GM12878 (cell line): Measurements from ENCODE around the gene GCDH. TPM values are rescaled to one million over a fixed set of nuclear protein-coding genes. Genes with fewer than 3 reads are reported as not detected.
A peak's percentile ranks its signal among the peaks of the same experiment; 100 is the strongest.

Experiments
- CREB1 ChIP-seq: IDR thresholded peaks from 2 replicates; pipeline ENCODE4 v1.6.1; 2012; ENCODE audit warnings: low read depth, mild to moderate bottlenecking, inconsistent platforms
- CREM ChIP-seq: IDR thresholded peaks from 2 replicates; pipeline ENCODE4 v1.6.1; 2014; ENCODE audit warnings: antibody characterized with exemption, low read depth
- EGR1 ChIP-seq, 2 experiments: IDR thresholded peaks; 1 replicate in 1 of 2; 2 replicates in 1 of 2; pipeline ENCODE4 v1.6.1; 2011 to 2012; ENCODE audit warnings: low read depth in 2 of 2, low read length in 2 of 2, borderline replicate concordance in 1 of 2, mild to moderate bottlenecking in 1 of 2, moderate library complexity in 1 of 2
- EZH2 ChIP-seq: IDR thresholded peaks from 2 replicates; pipeline ENCODE4 v1.6.1; 2012; ENCODE audit warnings: low read depth, mild to moderate bottlenecking, control low read depth, inconsistent platforms, low read length, borderline replicate concordance; ENCODE audit not compliant: control insufficient read depth
- GABPA ChIP-seq: IDR thresholded peaks from 2 replicates; pipeline ENCODE4 v1.6.1; 2014; ENCODE audit warnings: antibody characterized with exemption, low read depth, mild to moderate bottlenecking, inconsistent platforms
- IRF3 ChIP-seq: fragments of 450-650 bp; IDR thresholded peaks from 2 replicates; pipeline ENCODE4 v1.6.1; 2014; ENCODE audit warnings: mild to moderate bottlenecking
- IRF4 ChIP-seq: IDR thresholded peaks from 2 replicates; pipeline ENCODE4 v1.6.1; 2011; ENCODE audit warnings: low read depth, low read length
- MEF2A ChIP-seq: IDR thresholded peaks from 2 replicates; pipeline ENCODE4 v1.6.1; 2011; ENCODE audit warnings: low read depth, mild to moderate bottlenecking, low read length, moderate library complexity; ENCODE audit not compliant: insufficient read depth
- NR2F1 ChIP-seq: fragments of 450-650 bp; conservative IDR thresholded peaks from 2 replicates; pipeline ENCODE4 v1.6.1; 2017; ENCODE audit warnings: mild to moderate bottlenecking
- RAD51 ChIP-seq: fragments of 450-650 bp; IDR thresholded peaks from 2 replicates; pipeline ENCODE4 v1.6.1; 2016; ENCODE audit warnings: moderate library complexity, mild to moderate bottlenecking, inconsistent platforms
- RBBP5 ChIP-seq: fragments of 200-600 bp; sonication (generic); conservative IDR thresholded peaks from 2 replicates; pipeline ENCODE4 v1.6.1; 2016
- RUNX3 ChIP-seq: IDR thresholded peaks from 2 replicates; pipeline ENCODE4 v1.6.1; 2012; ENCODE audit warnings: low read length, inconsistent platforms
- SIN3A ChIP-seq: IDR thresholded peaks from 2 replicates; pipeline ENCODE4 v1.6.1; 2012; ENCODE audit warnings: low read depth, low read length, improper control_type of control experiment
- SIX5 ChIP-seq: IDR thresholded peaks from 2 replicates; pipeline ENCODE4 v1.6.1; 2011; ENCODE audit warnings: mild to moderate bottlenecking, low read depth, low read length, moderate library complexity; ENCODE audit not compliant: severe bottlenecking
- STAT1 ChIP-seq: fragments of 450-650 bp; conservative IDR thresholded peaks from 2 replicates; pipeline ENCODE4 v1.6.1; 2014; ENCODE audit warnings: antibody characterized with exemption, mild to moderate bottlenecking
- TCF3 ChIP-seq: IDR thresholded peaks from 2 replicates; pipeline ENCODE4 v1.6.1; 2012; ENCODE audit warnings: low read depth, mild to moderate bottlenecking, low read length, borderline replicate concordance; ENCODE audit not compliant: insufficient read depth
- polyA plus RNA-seq, 11 experiments: library from polyadenylated mRNA; depleted of rRNA in 4 of 11; unstranded in 6 of 11; stranded (reverse) in 5 of 11; fragments of >200 nt; fragmentation: Nextera tagmentation in 4 of 11; fragmentation: Illumina TruSeq in 1 of 11; extraction: Ambion mirVana in 4 of 11; extraction: Trizol in 1 of 11; gene quantifications; 1 replicate in 1 of 11; 2 replicates in 10 of 11; pipeline versions ENCODE4 v1.2.1 to v1.2.3, GENCODE V29; 2011 to 2016; ENCODE audit warnings: inconsistent platforms in 2 of 11, missing spikeins in 2 of 11, low read depth in 1 of 11
- total RNA-seq, 4 experiments: library from RNA; depleted of rRNA in 3 of 4; stranded (reverse); fragments of >200 nt in 3 of 4; fragmentation: Illumina TruSeq in 1 of 4; extraction: Trizol in 1 of 4; gene quantifications; 2 replicates each; pipeline versions ENCODE4 v1.2.1 to v1.2.3, GENCODE V29; 2013 to 2021
- TF ChIP-seq, protein P1 (sequence below): fragments of 450-650 bp; IDR thresholded peaks from 2 replicates; pipeline ENCODE4 v1.6.1; 2016; ENCODE audit warnings: mild to moderate bottlenecking, moderate library complexity, borderline replicate concordance
- TF ChIP-seq, protein P2 (sequence below): fragments of 450-650 bp; IDR thresholded peaks from 2 replicates; pipeline ENCODE4 v1.6.1; 2018; ENCODE audit warnings: mild to moderate bottlenecking, low read depth, moderate library complexity; ENCODE audit not compliant: partially characterized antibody
- TF ChIP-seq, protein P3 (sequence below): fragments of 450-650 bp; IDR thresholded peaks from 2 replicates; pipeline ENCODE4 v1.6.1; 2018; ENCODE audit warnings: borderline replicate concordance, mild to moderate bottlenecking; ENCODE audit not compliant: partially characterized antibody

Gene GCDH
- total and polyA plus RNA-seq, 10 of the 15 experiments (the other 5 are each of a cell fraction or from before 2014, with no cell fraction given), result 4.2 to 69.4 (median 39.7) TPM

- TF ChIP-seq, protein P1, sequence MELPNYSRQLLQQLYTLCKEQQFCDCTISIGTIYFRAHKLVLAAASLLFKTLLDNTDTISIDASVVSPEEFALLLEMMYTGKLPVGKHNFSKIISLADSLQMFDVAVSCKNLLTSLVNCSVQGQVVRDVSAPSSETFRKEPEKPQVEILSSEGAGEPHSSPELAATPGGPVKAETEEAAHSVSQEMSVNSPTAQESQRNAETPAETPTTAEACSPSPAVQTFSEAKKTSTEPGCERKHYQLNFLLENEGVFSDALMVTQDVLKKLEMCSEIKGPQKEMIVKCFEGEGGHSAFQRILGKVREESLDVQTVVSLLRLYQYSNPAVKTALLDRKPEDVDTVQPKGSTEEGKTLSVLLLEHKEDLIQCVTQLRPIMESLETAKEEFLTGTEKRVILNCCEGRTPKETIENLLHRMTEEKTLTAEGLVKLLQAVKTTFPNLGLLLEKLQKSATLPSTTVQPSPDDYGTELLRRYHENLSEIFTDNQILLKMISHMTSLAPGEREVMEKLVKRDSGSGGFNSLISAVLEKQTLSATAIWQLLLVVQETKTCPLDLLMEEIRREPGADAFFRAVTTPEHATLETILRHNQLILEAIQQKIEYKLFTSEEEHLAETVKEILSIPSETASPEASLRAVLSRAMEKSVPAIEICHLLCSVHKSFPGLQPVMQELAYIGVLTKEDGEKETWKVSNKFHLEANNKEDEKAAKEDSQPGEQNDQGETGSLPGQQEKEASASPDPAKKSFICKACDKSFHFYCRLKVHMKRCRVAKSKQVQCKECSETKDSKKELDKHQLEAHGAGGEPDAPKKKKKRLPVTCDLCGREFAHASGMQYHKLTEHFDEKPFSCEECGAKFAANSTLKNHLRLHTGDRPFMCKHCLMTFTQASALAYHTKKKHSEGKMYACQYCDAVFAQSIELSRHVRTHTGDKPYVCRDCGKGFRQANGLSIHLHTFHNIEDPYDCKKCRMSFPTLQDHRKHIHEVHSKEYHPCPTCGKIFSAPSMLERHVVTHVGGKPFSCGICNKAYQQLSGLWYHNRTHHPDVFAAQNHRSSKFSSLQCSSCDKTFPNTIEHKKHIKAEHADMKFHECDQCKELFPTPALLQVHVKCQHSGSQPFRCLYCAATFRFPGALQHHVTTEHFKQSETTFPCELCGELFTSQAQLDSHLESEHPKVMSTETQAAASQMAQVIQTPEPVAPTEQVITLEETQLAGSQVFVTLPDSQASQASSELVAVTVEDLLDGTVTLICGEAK, result peak; percentile 75; the same call in 1 of the 2 replicates
- TF ChIP-seq TCF3, result no peak
- TF ChIP-seq EGR1 (IDR thresholded peaks at IDR 0.05; ENCODE audit: borderline replicate concordance in 1 of 2, low read depth in 2 of 2, low read length in 2 of 2), result peak in 1 of 2 experiments; percentile 3; a peak in 1 of 3 replicates
- TF ChIP-seq SIX5, result no peak
- TF ChIP-seq EZH2, result no peak
- TF ChIP-seq GABPA, result no peak
- peak; percentile 57; the same call in 1 of the 2 replicates for TF ChIP-seq IRF3
- TF ChIP-seq RUNX3, result peak; percentile 45; the same call in 1 of the 2 replicates
- peak; percentile 73; the same call in 1 of the 2 replicates for TF ChIP-seq STAT1
- TF ChIP-seq SIN3A, result peak; percentile 69
- TF ChIP-seq NR2F1, result peak; percentile 96
- 0 out of 2 replicates have a peak, but pooled peaks have one; percentile 9 for TF ChIP-seq MEF2A
- no peak for TF ChIP-seq RAD51
- TF ChIP-seq, protein P2, sequence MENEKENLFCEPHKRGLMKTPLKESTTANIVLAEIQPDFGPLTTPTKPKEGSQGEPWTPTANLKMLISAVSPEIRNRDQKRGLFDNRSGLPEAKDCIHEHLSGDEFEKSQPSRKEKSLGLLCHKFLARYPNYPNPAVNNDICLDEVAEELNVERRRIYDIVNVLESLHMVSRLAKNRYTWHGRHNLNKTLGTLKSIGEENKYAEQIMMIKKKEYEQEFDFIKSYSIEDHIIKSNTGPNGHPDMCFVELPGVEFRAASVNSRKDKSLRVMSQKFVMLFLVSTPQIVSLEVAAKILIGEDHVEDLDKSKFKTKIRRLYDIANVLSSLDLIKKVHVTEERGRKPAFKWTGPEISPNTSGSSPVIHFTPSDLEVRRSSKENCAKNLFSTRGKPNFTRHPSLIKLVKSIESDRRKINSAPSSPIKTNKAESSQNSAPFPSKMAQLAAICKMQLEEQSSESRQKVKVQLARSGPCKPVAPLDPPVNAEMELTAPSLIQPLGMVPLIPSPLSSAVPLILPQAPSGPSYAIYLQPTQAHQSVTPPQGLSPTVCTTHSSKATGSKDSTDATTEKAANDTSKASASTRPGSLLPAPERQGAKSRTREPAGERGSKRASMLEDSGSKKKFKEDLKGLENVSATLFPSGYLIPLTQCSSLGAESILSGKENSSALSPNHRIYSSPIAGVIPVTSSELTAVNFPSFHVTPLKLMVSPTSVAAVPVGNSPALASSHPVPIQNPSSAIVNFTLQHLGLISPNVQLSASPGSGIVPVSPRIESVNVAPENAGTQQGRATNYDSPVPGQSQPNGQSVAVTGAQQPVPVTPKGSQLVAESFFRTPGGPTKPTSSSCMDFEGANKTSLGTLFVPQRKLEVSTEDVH, result peak; percentile 68
- TF ChIP-seq IRF4, result peak; percentile 40; the same call in 1 of the 2 replicates
- peak; percentile 98 for TF ChIP-seq CREB1
- peak; percentile 96 for TF ChIP-seq CREM
- TF ChIP-seq, protein P3, sequence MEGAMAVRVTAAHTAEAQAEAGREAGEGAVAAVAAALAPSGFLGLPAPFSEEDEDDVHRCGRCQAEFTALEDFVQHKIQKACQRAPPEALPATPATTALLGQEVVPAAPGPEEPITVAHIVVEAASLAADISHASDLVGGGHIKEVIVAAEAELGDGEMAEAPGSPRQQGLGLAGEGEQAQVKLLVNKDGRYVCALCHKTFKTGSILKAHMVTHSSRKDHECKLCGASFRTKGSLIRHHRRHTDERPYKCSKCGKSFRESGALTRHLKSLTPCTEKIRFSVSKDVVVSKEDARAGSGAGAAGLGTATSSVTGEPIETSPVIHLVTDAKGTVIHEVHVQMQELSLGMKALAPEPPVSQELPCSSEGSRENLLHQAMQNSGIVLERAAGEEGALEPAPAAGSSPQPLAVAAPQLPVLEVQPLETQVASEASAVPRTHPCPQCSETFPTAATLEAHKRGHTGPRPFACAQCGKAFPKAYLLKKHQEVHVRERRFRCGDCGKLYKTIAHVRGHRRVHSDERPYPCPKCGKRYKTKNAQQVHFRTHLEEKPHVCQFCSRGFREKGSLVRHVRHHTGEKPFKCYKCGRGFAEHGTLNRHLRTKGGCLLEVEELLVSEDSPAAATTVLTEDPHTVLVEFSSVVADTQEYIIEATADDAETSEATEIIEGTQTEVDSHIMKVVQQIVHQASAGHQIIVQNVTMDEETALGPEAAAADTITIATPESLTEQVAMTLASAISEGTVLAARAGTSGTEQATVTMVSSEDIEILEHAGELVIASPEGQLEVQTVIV, result peak; percentile 95
- TF ChIP-seq RBBP5, result no peak
Observed at GRCh38 chr19:12890787-12891552, at the start of gene GCDH (continued).
